ENCODE data around the gene SPPL2B. TPM values are rescaled to one million over a fixed set of nuclear protein-coding genes. Genes with fewer than 3 reads are reported as not detected.

SPPL2B gene
- total RNA-seq, 1 experiment from 2014 or later, result 73.7 TPM

GRCh38 chr19:2385053-2385721 is 56.7 kb downstream of the SPPL2B start:
- H3K4me3 Mint-ChIP-seq, result peak overlapping the region; percentile 15 to 32; a peak in 2 of 5 replicates
- Histone ChIP-seq H3K23me2 (ENCODE audit: insufficient read length, low read depth, low read length, poor library complexity, severe bottlenecking) (no peaks in the 10 kb centered on the region), H4K8ac (replicated peaks; ENCODE audit: insufficient read length, low read depth, low read length) (no peak overlapping the region), H3T11ph (ENCODE audit: low read length) (no peak overlapping the region), H2BK12ac (ENCODE audit: insufficient read length, low read depth, low read length) (no peak overlapping the region), H3K9ac (ENCODE audit: extremely low read depth, insufficient read length, low read length) (no peak overlapping the region), H3K27ac (ENCODE audit: insufficient read length, low read depth, low read length) (no peak overlapping the region), H3K79me2 (ENCODE audit: insufficient read depth, low read length) (no peaks in the 10 kb centered on the region), H2BK15ac (ENCODE audit: low read depth, low read length) (no peak overlapping the region), H2BK20ac (ENCODE audit: low read depth, low read length, poor library complexity, severe bottlenecking) (no peak overlapping the region), H3K79me1 (ENCODE audit: insufficient read depth, low read depth, low read length, poor library complexity, severe bottlenecking) (no peaks in the 10 kb centered on the region), H4K91ac (ENCODE audit: insufficient read length, low read depth, low read length) (no peak overlapping the region), H3K4ac (ENCODE audit: low read depth, low read length) (no peak overlapping the region), H2BK120ac (ENCODE audit: low read depth, low read length, poor library complexity, severe bottlenecking) (no peak overlapping the region), H2BK5ac (ENCODE audit: insufficient read length, low read length) (no peak overlapping the region), H2AK5ac (ENCODE audit: insufficient read length, low read length) (no peak overlapping the region), H3K27me3 (ENCODE audit: insufficient read depth, low read length) (no peaks in the 10 kb centered on the region; the same call in 1 of the 2 replicates), H3K18ac (ENCODE audit: insufficient read length, low read depth, low read length) (peak overlapping the region; percentile 74), H3K4me2 (ENCODE audit: insufficient read depth, insufficient read length, low read length) (peak overlapping the region; percentile 22), H3K56ac (ENCODE audit: insufficient read length, low read depth, low read length) (no peak overlapping the region), H2AFZ (ENCODE audit: low read length) (no peak overlapping the region), H3K9me3 (ENCODE audit: control insufficient read depth, low read depth, low read length) (no peaks in the 10 kb centered on the region), H3K14ac (ENCODE audit: insufficient read depth, low read length) (no peak overlapping the region), H3K23ac (ENCODE audit: insufficient read length, low read depth, low read length) (no peak overlapping the region), H3K4me1 (ENCODE audit: insufficient read depth, low read length) (no peaks in the 10 kb centered on the region), H4K20me1 (ENCODE audit: control insufficient read depth, insufficient read depth, insufficient read length) (no peaks in the 10 kb centered on the region), H4K5ac (ENCODE audit: insufficient read length, low read depth, low read length) (no peak overlapping the region)
- DNase-seq, result peak; percentile 96
- no CpG with 5 or more reads among the region's 37 CpGs for WGBS (ENCODE audit: extremely low coverage, insufficient read length, low lambda C conversion rate)
- TF ChIP-seq CTCF (conservative IDR thresholded peaks at IDR 0.05), result no peak
- peaks cover 3% of the 10 kb centered on the region in 2 experiments; a peak in 2 of 4 replicates for H3K4me1 Mint-ChIP-seq
- peaks cover 44% of the 10 kb centered on the region for H3K27me3 Mint-ChIP-seq (ENCODE audit: low read depth)
- H3K36me3 Mint-ChIP-seq (ENCODE audit: insufficient read depth in 1 of 3, low read depth in 3 of 3), result no peaks in the 10 kb centered on the region; a peak in 1 of 7 replicates
- peak overlapping the region in 2 of 3 experiments; percentile 63; a peak in 2 of 7 replicates for H3K27ac Mint-ChIP-seq
- H3K9me3 Mint-ChIP-seq, result peaks cover 9 to 13% of the 10 kb centered on the region in 2 experiments

Measured in H9 (cell line).